H1 (cell line): ENCODE measurements around the gene PTPN22. TPM values are rescaled to one million over a fixed set of nuclear protein-coding genes. Genes with fewer than 3 reads are reported as not detected.

Source experiments
- CTCF ChIA-PET: fragments of 300-600 bp; sonication (Branson Sonifier 250); formaldehyde crosslinking; loops from one replicate; lab custom pipeline; 2021; ENCODE audit not compliant: partially characterized antibody; lab: Charles Lee
- POLR2A ChIA-PET: fragments of 300-600 bp; sonication (Branson Sonifier 250); formaldehyde crosslinking; loops from one replicate; lab custom pipeline; 2021; ENCODE audit warnings: inconsistent platforms; ENCODE audit not compliant: partially characterized antibody; lab: Charles Lee
- DNase-seq, 2 experiments: peaks; one replicate each; pipeline versions ENCODE4 v3.0.0 to v3.0.0-alpha.2; 2010 to 2022; ENCODE audit warnings: low spot score in 2 of 2, low read depth in 1 of 2, mixed read lengths in 1 of 2
- FAIRE-seq: peaks from 2 replicates; lab custom pipeline; 2011; peaks lifted over from hg19 to GRCh38; lab: Jason Lieb, UNC
- H2AFZ ChIP-seq: 2 replicates; pipeline ENCODE4 v1.8.1; 2012; ENCODE audit warnings: low read length, inconsistent platforms
- H2AK5ac ChIP-seq: 2 replicates; pipeline ENCODE4 v1.6.1; 2013; ENCODE audit warnings: low read depth, low read length
- H2BK120ac ChIP-seq: replicated peaks from 2 replicates; pipeline ENCODE3; 2013; ENCODE audit warnings: low read depth, low read length, inconsistent platforms
- H2BK12ac ChIP-seq: 2 replicates; pipeline ENCODE4 v1.6.1; 2013; ENCODE audit warnings: low read depth, low read length
- H2BK15ac ChIP-seq: 2 replicates; pipeline ENCODE4 v1.6.1; 2013; ENCODE audit warnings: low read length
- H2BK20ac ChIP-seq: 2 replicates; pipeline ENCODE4 v1.6.1; 2013; ENCODE audit warnings: low read length
- H2BK5ac ChIP-seq: 2 replicates; pipeline ENCODE4 v1.6.1; 2013; ENCODE audit warnings: low read depth, low read length
- H3K14ac ChIP-seq: 2 replicates; pipeline ENCODE4 v1.6.1; 2013; ENCODE audit warnings: inconsistent platforms; ENCODE audit not compliant: insufficient read length
- H3K18ac ChIP-seq: 2 replicates; pipeline ENCODE4 v1.6.1; 2013; ENCODE audit warnings: low read length; ENCODE audit errors: extremely low read depth
- H3K23ac ChIP-seq: 2 replicates; pipeline ENCODE4 v1.6.1; 2013; ENCODE audit warnings: inconsistent platforms; ENCODE audit not compliant: insufficient read length
- H3K23me2 ChIP-seq: 2 replicates; pipeline ENCODE4 v1.6.1; 2013; ENCODE audit warnings: low read depth, low read length
- H3K27ac ChIP-seq: 2 replicates; pipeline ENCODE4 v1.6.1; 2011; ENCODE audit warnings: low read depth, low read length, inconsistent platforms
- H3K27me3 ChIP-seq, 4 experiments: replicated peaks in 1 of 4; 1 replicate in 1 of 4; 2 replicates in 3 of 4; pipeline versions ENCODE4 v1.6.1 to v1.8.1; 2011 to 2013; ENCODE audit warnings: low read length in 3 of 4, mild to moderate bottlenecking in 3 of 4, inconsistent platforms in 2 of 4, mixed read lengths in 2 of 4, moderate library complexity in 1 of 4; ENCODE audit not compliant: control insufficient read depth in 3 of 4, insufficient read depth in 3 of 4; ENCODE audit errors: extremely low read depth in 1 of 4
- H3K36me3 ChIP-seq, 4 experiments: 2 replicates each; pipeline versions ENCODE4 v1.6.1 to v1.8.1; 2011 to 2013; ENCODE audit warnings: mild to moderate bottlenecking in 4 of 4, low read length in 3 of 4, moderate library complexity in 2 of 4, control low read depth in 1 of 4, inconsistent platforms in 1 of 4; ENCODE audit not compliant: insufficient read depth in 4 of 4, control insufficient read depth in 2 of 4
- H3K4ac ChIP-seq: replicated peaks from 2 replicates; pipeline ENCODE3; 2013; ENCODE audit warnings: low read length, low read depth, mixed read lengths, inconsistent platforms; ENCODE audit not compliant: insufficient read length
- H3K4me1 ChIP-seq, 4 experiments: replicated peaks in 1 of 4; 1 replicate in 1 of 4; 2 replicates in 3 of 4; pipeline versions ENCODE4 v1.6.1 to v1.8.1; 2011 to 2013; ENCODE audit warnings: low read length in 3 of 4, inconsistent platforms in 2 of 4, mixed read lengths in 1 of 4; ENCODE audit not compliant: insufficient read depth in 4 of 4, control insufficient read depth in 3 of 4
- H3K4me2 ChIP-seq, 2 experiments: 2 replicates each; pipeline versions ENCODE4 v1.6.1 to v1.8.1; 2011 to 2013; ENCODE audit warnings: low read depth in 2 of 2, low read length in 2 of 2, control low read depth in 1 of 2, inconsistent platforms in 1 of 2, mild to moderate bottlenecking in 1 of 2; ENCODE audit not compliant: insufficient read depth in 1 of 2
- H3K4me3 ChIP-seq, 4 experiments: fragments of 200-600, 300-600 bp in 1 of 4; sonication (generic), shearing (Covaris generic), sonication (Bioruptor Twin) in 1 of 4; 2 replicates each; pipeline versions ENCODE4 v1.5.1 to v1.8.1; 2011 to 2016; ENCODE audit warnings: low read length in 4 of 4, low read depth in 3 of 4, control low read depth in 2 of 4, inconsistent platforms in 2 of 4, mild to moderate bottlenecking in 2 of 4, mixed read lengths in 1 of 4, moderate library complexity in 1 of 4; ENCODE audit not compliant: insufficient read depth in 2 of 4; ENCODE audit errors: extremely low read depth in 1 of 4
- H3K56ac ChIP-seq: replicated peaks from 2 replicates; pipeline ENCODE3; 2013; ENCODE audit warnings: low read depth, mild to moderate bottlenecking, mixed read lengths, low read length, inconsistent platforms; ENCODE audit not compliant: insufficient read length
- H3K79me1 ChIP-seq: 2 replicates; pipeline ENCODE4 v1.6.1; 2013; ENCODE audit warnings: low read depth, low read length, control low read depth
- H3K79me2 ChIP-seq, 2 experiments: 2 replicates each; pipeline versions ENCODE4 v1.6.1 to v1.8.1; 2012 to 2013; ENCODE audit warnings: low read length in 2 of 2, mild to moderate bottlenecking in 2 of 2, inconsistent platforms in 1 of 2; ENCODE audit not compliant: insufficient read depth in 2 of 2, control insufficient read depth in 1 of 2
- H3K9ac ChIP-seq, 4 experiments: replicated peaks in 1 of 4; 1 replicate in 1 of 4; 2 replicates in 3 of 4; pipeline versions ENCODE4 v1.6.1 to v1.8.1; 2011 to 2013; ENCODE audit warnings: low read depth in 3 of 4, low read length in 3 of 4, control low read depth in 2 of 4, mild to moderate bottlenecking in 2 of 4, moderate library complexity in 2 of 4, inconsistent platforms in 1 of 4; ENCODE audit errors: extremely low read depth in 1 of 4
- H3K9me3 ChIP-seq, 2 experiments: 2 replicates each; pipeline versions ENCODE4 v1.6.1 to v1.8.1; 2012 to 2013; ENCODE audit warnings: mild to moderate bottlenecking in 2 of 2, moderate library complexity in 2 of 2, control low read depth in 1 of 2, inconsistent platforms in 1 of 2, low read depth in 1 of 2, low read length in 1 of 2, mixed read lengths in 1 of 2; ENCODE audit not compliant: insufficient read depth in 2 of 2
- H4K20me1 ChIP-seq, 2 experiments: replicated peaks in 1 of 2; 2 replicates each; pipeline versions ENCODE3 to v1.8.1; 2011 to 2013; ENCODE audit warnings: inconsistent platforms in 2 of 2, low read length in 2 of 2, mild to moderate bottlenecking in 1 of 2; ENCODE audit not compliant: insufficient read depth in 2 of 2, control insufficient read depth in 1 of 2
- H4K5ac ChIP-seq: 2 replicates; pipeline ENCODE4 v1.6.1; 2013; ENCODE audit warnings: low read length, low read depth, mixed read lengths, inconsistent platforms; ENCODE audit not compliant: insufficient read length
- H4K8ac ChIP-seq: 2 replicates; pipeline ENCODE4 v1.8.0; 2013; ENCODE audit warnings: mild to moderate bottlenecking, moderate library complexity, low read length, inconsistent platforms; ENCODE audit not compliant: insufficient read depth; ENCODE audit errors: extremely low read depth
- H4K91ac ChIP-seq: replicated peaks from 2 replicates; pipeline ENCODE3; 2013; ENCODE audit warnings: low read length, mixed read lengths, inconsistent platforms; ENCODE audit not compliant: insufficient read length
- CBX8 ChIP-seq: fragments of 300-800, 300-1000 bp; sonication (generic); IDR thresholded peaks from 2 replicates; pipeline ENCODE4 v1.7.1; 2016; ENCODE audit warnings: low read depth, low read length, borderline replicate concordance
- CEBPB ChIP-seq: IDR thresholded peaks from 2 replicates; pipeline ENCODE4 v1.6.1; 2012; ENCODE audit warnings: low read depth, low read length
- CREB1 ChIP-seq: IDR thresholded peaks from 2 replicates; pipeline ENCODE4 v1.6.1; 2012; ENCODE audit warnings: inconsistent platforms
- CTBP2 ChIP-seq: IDR thresholded peaks from 2 replicates; pipeline ENCODE4 v1.7.0; 2011; ENCODE audit warnings: borderline replicate concordance, mild to moderate bottlenecking, moderate library complexity, mixed read lengths, low read length; ENCODE audit not compliant: insufficient read depth, insufficient read length
- FOSL1 ChIP-seq: IDR thresholded peaks from 2 replicates; pipeline ENCODE4 v1.6.1; 2011; ENCODE audit warnings: mild to moderate bottlenecking, low read depth, low read length, moderate library complexity; ENCODE audit not compliant: insufficient read depth
- GABPA ChIP-seq: IDR thresholded peaks from 2 replicates; pipeline ENCODE4 v1.6.1; 2011; ENCODE audit warnings: mild to moderate bottlenecking, low read length, moderate library complexity, borderline replicate concordance; ENCODE audit not compliant: insufficient read depth
- GTF2F1 ChIP-seq: IDR thresholded peaks from 2 replicates; pipeline ENCODE4 v1.6.1; 2012; ENCODE audit warnings: low read depth, low read length, improper control_type of control experiment, borderline replicate concordance
- HDAC2 ChIP-seq, 2 experiments: fragments of 300-600 bp in 1 of 2; sonication (generic) in 1 of 2; IDR thresholded peaks; 2 replicates each; pipeline ENCODE4 v1.6.1; 2011 to 2012; ENCODE audit warnings: low read depth in 2 of 2, low read length in 2 of 2, mild to moderate bottlenecking in 2 of 2, moderate library complexity in 2 of 2, borderline replicate concordance in 1 of 2, inconsistent platforms in 1 of 2
- KDM4A ChIP-seq: IDR thresholded peaks from one replicate; pipeline ENCODE4 v1.7.1; 2012; ENCODE audit warnings: low read depth, mild to moderate bottlenecking, moderate library complexity, low read length, inconsistent platforms; ENCODE audit not compliant: severe bottlenecking
- NANOG ChIP-seq: IDR thresholded peaks from 2 replicates; pipeline ENCODE4 v1.6.1; 2011; ENCODE audit warnings: low read length, low read depth, mild to moderate bottlenecking, inconsistent platforms; ENCODE audit not compliant: insufficient read depth, poor library complexity, severe bottlenecking
- POLR2A ChIP-seq, 2 experiments: IDR thresholded peaks; 1 replicate in 1 of 2; 2 replicates in 1 of 2; pipeline ENCODE4 v1.6.1; 2011; ENCODE audit warnings: low read depth in 2 of 2, low read length in 2 of 2, mild to moderate bottlenecking in 2 of 2; ENCODE audit errors: control extremely low read depth in 1 of 2
- RNF2 ChIP-seq: fragments of 200-900, 300-1000 bp; sonication (generic); IDR thresholded peaks from 2 replicates; pipeline ENCODE4 v1.7.1; 2016; ENCODE audit warnings: borderline replicate concordance, low read depth, mild to moderate bottlenecking, antibody characterized with exemption, low read length; ENCODE audit not compliant: poor library complexity, severe bottlenecking; ENCODE audit errors: missing control alignments
- TEAD4 ChIP-seq: IDR thresholded peaks from 2 replicates; pipeline ENCODE4 v1.6.1; 2012; ENCODE audit warnings: low read depth, low read length, inconsistent platforms, mixed read lengths
- WGBS, 2 experiments: shearing (Covaris generic) in 1 of 2; methylation state at CpG; one replicate each; pipeline versions ENCODE4 v1.1.6 to v1.1.7; 2013 to 2015; ENCODE audit warnings: low lambda C conversion rate in 2 of 2, mixed read lengths in 2 of 2, inconsistent platforms in 1 of 2, low coverage in 1 of 2, missing lambda C conversion rate in 1 of 2; ENCODE audit not compliant: insufficient replicate concordance in 2 of 2, insufficient coverage in 1 of 2, insufficient read length in 1 of 2; ENCODE audit errors: extremely low coverage in 1 of 2, missing lambda C conversion rate in 1 of 2; 5-methylcytosine and 5-hydroxymethylcytosine counted together
- polyA plus RNA-seq, 7 experiments: library from polyadenylated mRNA; depleted of rRNA in 3 of 7; stranded (reverse) in 5 of 7; unstranded in 2 of 7; fragments of >200 nt in 5 of 7; fragments of 200-250 nt in 2 of 7; gene quantifications; 1 replicate in 5 of 7; 2 replicates in 1 of 7; 4 replicates in 1 of 7; pipeline versions ENCODE4 v1.2.1 to v1.2.3, GENCODE V29; 2011 to 2013; ENCODE audit warnings: missing spikeins in 2 of 7, mixed read lengths in 2 of 7
- total RNA-seq: library from RNA; stranded (reverse); fragmentation: NEBNext Ultra II Directional; extraction: Animal tissue kit (Norgen Biotek cat#: 25700); gene quantifications from 2 replicates; pipeline ENCODE4 v1.2.1, GENCODE V29; 2021

Gene PTPN22
- total and polyA plus RNA-seq, 2 of the 8 experiments (the other 6 are each of a cell fraction or from before 2014, with no cell fraction given), result not detected

DNA sequence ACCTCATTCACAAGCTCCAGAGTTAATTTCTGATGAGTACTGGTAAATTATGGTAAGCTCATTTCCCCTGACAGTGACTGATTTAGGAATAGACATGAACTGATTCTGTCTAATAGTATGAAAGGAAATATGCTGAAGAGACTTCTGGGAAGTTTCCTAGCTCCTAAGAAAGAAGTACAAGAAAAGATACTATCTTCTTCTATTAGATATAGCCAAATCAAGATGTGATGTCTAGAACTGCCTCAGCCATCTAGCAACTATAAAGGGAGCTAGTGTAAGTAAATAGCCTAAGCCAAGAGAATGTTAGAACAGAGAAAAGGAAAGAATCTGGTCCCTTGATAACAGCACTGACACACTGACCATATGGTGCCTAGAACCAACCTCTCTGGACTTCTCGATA lies 101.5 kb downstream of the PTPN22 start:
- Histone ChIP-seq H3K4ac (no peak overlapping the region), H3K18ac (no peak overlapping the region), H2BK15ac (no peak overlapping the region), H2AFZ (no peak overlapping the region), H3K36me3 (peaks cover 0 to 15% (median 6%) of the 10 kb centered on the region in 4 experiments; a peak in 6 of 8 replicates), H3K79me1 (no peaks in the 10 kb centered on the region), H3K56ac (no peak overlapping the region)
- POLR2A ChIA-PET, result no interaction called here
- TF ChIP-seq POLR2A (IDR thresholded peaks at IDR 0.05; ENCODE audit: control extremely low read depth in 1 of 2, low read depth in 2 of 2, low read length in 2 of 2) (no peak), FOSL1 (no peak), NANOG (no peak), RNF2 (no peak), CBX8 (no peak), TEAD4 (no peak), HDAC2 (IDR thresholded peaks at IDR 0.05; ENCODE audit: borderline replicate concordance in 1 of 2, low read depth in 2 of 2, low read length in 2 of 2) (no peak), GABPA (no peak), CEBPB (no peak), GTF2F1 (no peak), CTBP2 (no peak), CREB1 (no peak), KDM4A (no peak)
- TF ChIP-seq, all 59 proteins: peak for 0
- no peak overlapping the region for H3K4me2 ChIP-seq
- 100% methylated on average over 1 of the region's 1 CpG; no CpG with 5 or more reads in 1 of the 2 experiments for WGBS, 2 experiments
- H3K27ac ChIP-seq, result no peak overlapping the region
- no peaks in the 10 kb centered on the region for H3K9me3 ChIP-seq
- H4K8ac ChIP-seq, result no peak overlapping the region
- no peaks in the 10 kb centered on the region; the same call in 1 of the 2 replicates for H3K23me2 ChIP-seq
- H2BK12ac ChIP-seq, result no peak overlapping the region
- no peak overlapping the region for H2BK20ac ChIP-seq
- CTCF ChIA-PET, result interaction anchor here (0.7 to 1.2 kb wide), 3 partner anchors 10 to 21 kb away, joined by 3 read pairs; no protein-coding TSS in a partner anchor
- H4K20me1 ChIP-seq, result no peaks in the 10 kb centered on the region
- no peak overlapping the region for H4K91ac ChIP-seq
- H3K14ac ChIP-seq, result no peak overlapping the region
- H2BK5ac ChIP-seq, result no peak overlapping the region
- no peak for FAIRE-seq
- H2BK120ac ChIP-seq, result no peak overlapping the region
- H3K23ac ChIP-seq, result no peak overlapping the region
- no peak overlapping the region for H3K9ac ChIP-seq
- no peak overlapping the region for H4K5ac ChIP-seq
- no peaks in the 10 kb centered on the region for H3K79me2 ChIP-seq
- H2AK5ac ChIP-seq, result no peak overlapping the region
- peaks cover 0 to 1% (median 0%) of the 10 kb centered on the region in 4 experiments; a peak in 1 of 7 replicates for H3K27me3 ChIP-seq
- peak overlapping the region in 1 of 4 experiments; percentile 4; a peak in 1 of 8 replicates for H3K4me3 ChIP-seq
- no peak for DNase-seq
- H3K4me1 ChIP-seq, result peaks cover 0 to 10% (median 2%) of the 10 kb centered on the region in 4 experiments; a peak in 3 of 7 replicates
